ENCODE results near the gene TRAK2. TPM values are rescaled to one million over a fixed set of nuclear protein-coding genes. Genes with fewer than 3 reads are reported as not detected.

Gene TRAK2
- total RNA-seq, 1 experiment from 2014 or later, result 12.8 TPM

- Mint-ChIP-seq H3K36me3 (no peaks in the 10 kb centered on the region), H3K27me3 (ENCODE audit: low read depth) (peaks cover 5% of the 10 kb centered on the region; the same call in 1 of the 2 replicates), H3K27ac (no peak overlapping the region), H3K9me3 (0 out of 2 replicates have a peak, but pooled peaks cover under 1% of the 10 kb centered on the region), H3K4me3 (no peak overlapping the region), H3K4me1 (no peaks in the 10 kb centered on the region)
- ATAC-seq (no peak), DNase-seq (ENCODE audit: low spot score) (no peak)
- TF ChIP-seq FOXP1 (CRISPR knock-in tag; IDR thresholded peaks at IDR 0.05; ENCODE audit: borderline replicate concordance) (no peak), FOXJ3 (CRISPR knock-in tag; IDR thresholded peaks at IDR 0.05; ENCODE audit: borderline replicate concordance) (no peak), STAT6 (CRISPR knock-in tag; conservative IDR thresholded peaks at IDR 0.05; ENCODE audit: low read depth) (no peak), ZNF219 (CRISPR knock-in tag; IDR thresholded peaks at IDR 0.05; ENCODE audit: borderline replicate concordance) (no peak), TP53 (CRISPR knock-in tag; IDR thresholded peaks at IDR 0.05) (no peak), ZNF281 (CRISPR knock-in tag; IDR thresholded peaks at IDR 0.05) (no peak), HMGXB4 (CRISPR knock-in tag; IDR thresholded peaks at IDR 0.05) (no peak), NFYB (CRISPR knock-in tag; conservative IDR thresholded peaks at IDR 0.05; ENCODE audit: low read depth) (no peak), CREM (CRISPR knock-in tag; IDR thresholded peaks at IDR 0.05) (no peak), SMAD4 (CRISPR knock-in tag; IDR thresholded peaks at IDR 0.05) (no peak), ZNF317 (CRISPR knock-in tag; IDR thresholded peaks at IDR 0.05; ENCODE audit: borderline replicate concordance, low read depth) (no peak), NR2C2 (CRISPR knock-in tag; IDR thresholded peaks at IDR 0.05) (no peak), NR1H2 (CRISPR knock-in tag; IDR thresholded peaks at IDR 0.05) (no peak), ZNF396 (CRISPR knock-in tag; IDR thresholded peaks at IDR 0.05; ENCODE audit: borderline replicate concordance) (no peak), USF1 (CRISPR knock-in tag; IDR thresholded peaks at IDR 0.05) (no peak), NFATC4 (CRISPR knock-in tag; IDR thresholded peaks at IDR 0.05) (no peak)
- TF ChIP-seq, protein P1, sequence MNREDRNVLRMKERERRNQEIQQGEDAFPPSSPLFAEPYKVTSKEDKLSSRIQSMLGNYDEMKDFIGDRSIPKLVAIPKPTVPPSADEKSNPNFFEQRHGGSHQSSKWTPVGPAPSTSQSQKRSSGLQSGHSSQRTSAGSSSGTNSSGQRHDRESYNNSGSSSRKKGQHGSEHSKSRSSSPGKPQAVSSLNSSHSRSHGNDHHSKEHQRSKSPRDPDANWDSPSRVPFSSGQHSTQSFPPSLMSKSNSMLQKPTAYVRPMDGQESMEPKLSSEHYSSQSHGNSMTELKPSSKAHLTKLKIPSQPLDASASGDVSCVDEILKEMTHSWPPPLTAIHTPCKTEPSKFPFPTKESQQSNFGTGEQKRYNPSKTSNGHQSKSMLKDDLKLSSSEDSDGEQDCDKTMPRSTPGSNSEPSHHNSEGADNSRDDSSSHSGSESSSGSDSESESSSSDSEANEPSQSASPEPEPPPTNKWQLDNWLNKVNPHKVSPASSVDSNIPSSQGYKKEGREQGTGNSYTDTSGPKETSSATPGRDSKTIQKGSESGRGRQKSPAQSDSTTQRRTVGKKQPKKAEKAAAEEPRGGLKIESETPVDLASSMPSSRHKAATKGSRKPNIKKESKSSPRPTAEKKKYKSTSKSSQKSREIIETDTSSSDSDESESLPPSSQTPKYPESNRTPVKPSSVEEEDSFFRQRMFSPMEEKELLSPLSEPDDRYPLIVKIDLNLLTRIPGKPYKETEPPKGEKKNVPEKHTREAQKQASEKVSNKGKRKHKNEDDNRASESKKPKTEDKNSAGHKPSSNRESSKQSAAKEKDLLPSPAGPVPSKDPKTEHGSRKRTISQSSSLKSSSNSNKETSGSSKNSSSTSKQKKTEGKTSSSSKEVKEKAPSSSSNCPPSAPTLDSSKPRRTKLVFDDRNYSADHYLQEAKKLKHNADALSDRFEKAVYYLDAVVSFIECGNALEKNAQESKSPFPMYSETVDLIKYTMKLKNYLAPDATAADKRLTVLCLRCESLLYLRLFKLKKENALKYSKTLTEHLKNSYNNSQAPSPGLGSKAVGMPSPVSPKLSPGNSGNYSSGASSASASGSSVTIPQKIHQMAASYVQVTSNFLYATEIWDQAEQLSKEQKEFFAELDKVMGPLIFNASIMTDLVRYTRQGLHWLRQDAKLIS (CRISPR knock-in tag; IDR thresholded peaks at IDR 0.05; ENCODE audit: borderline replicate concordance), result no peak
- TF ChIP-seq, protein P2, sequence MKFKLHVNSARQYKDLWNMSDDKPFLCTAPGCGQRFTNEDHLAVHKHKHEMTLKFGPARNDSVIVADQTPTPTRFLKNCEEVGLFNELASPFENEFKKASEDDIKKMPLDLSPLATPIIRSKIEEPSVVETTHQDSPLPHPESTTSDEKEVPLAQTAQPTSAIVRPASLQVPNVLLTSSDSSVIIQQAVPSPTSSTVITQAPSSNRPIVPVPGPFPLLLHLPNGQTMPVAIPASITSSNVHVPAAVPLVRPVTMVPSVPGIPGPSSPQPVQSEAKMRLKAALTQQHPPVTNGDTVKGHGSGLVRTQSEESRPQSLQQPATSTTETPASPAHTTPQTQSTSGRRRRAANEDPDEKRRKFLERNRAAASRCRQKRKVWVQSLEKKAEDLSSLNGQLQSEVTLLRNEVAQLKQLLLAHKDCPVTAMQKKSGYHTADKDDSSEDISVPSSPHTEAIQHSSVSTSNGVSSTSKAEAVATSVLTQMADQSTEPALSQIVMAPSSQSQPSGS (CRISPR knock-in tag; IDR thresholded peaks at IDR 0.05; ENCODE audit: borderline replicate concordance, low read depth), result no peak
- TF ChIP-seq, protein P3, sequence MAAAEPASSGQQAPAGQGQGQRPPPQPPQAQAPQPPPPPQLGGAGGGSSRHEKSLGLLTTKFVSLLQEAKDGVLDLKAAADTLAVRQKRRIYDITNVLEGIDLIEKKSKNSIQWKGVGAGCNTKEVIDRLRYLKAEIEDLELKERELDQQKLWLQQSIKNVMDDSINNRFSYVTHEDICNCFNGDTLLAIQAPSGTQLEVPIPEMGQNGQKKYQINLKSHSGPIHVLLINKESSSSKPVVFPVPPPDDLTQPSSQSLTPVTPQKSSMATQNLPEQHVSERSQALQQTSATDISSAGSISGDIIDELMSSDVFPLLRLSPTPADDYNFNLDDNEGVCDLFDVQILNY (CRISPR knock-in tag; IDR thresholded peaks at IDR 0.05), result no peak
- TF ChIP-seq, protein P4, sequence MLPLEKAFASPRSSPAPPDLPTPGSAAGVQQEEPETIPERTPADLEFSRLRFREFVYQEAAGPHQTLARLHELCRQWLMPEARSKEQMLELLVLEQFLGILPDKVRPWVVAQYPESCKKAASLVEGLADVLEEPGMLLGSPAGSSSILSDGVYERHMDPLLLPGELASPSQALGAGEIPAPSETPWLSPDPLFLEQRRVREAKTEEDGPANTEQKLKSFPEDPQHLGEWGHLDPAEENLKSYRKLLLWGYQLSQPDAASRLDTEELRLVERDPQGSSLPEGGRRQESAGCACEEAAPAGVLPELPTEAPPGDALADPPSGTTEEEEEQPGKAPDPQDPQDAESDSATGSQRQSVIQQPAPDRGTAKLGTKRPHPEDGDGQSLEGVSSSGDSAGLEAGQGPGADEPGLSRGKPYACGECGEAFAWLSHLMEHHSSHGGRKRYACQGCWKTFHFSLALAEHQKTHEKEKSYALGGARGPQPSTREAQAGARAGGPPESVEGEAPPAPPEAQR (CRISPR knock-in tag; IDR thresholded peaks at IDR 0.05), result no peak
- POLR2A ChIA-PET, result no interaction called here
- CTCF ChIA-PET, result no interaction called here
These were observed 45.5 kb upstream of the TRAK2 start for GRCh38 chr2:201496785-201497184.

Data from WTC11 (cell line).